Effector memory CD8-positive, alpha-beta T cell (primary cell): ENCODE results near the gene TBX10.
A peak's percentile ranks its signal among the peaks of the same experiment; 100 is the strongest.
"Not testable (repeated sequence)": the region's sequence is repeated elsewhere in the genome, so short reads cannot be mapped to it uniquely, and the experiment has no call there.

ENCODE experiments used
- ATAC-seq: fragments of 150-1000 bp; cut with Tn5 transposase; replicated peaks from 2 replicates; pipeline ENCODE4 v1.10.0; 2021; ENCODE audit warnings: mild to moderate bottlenecking, moderate library complexity
- DNase-seq, 3 experiments: peaks; one replicate each; pipeline ENCODE4 v3.0.0; 2021
- H3K27ac Mint-ChIP-seq, 2 donors: one replicate each; pipeline ENCODE4 v1.8.0; 2022; ENCODE audit warnings: mild to moderate bottlenecking in 2 of 2, mixed read lengths in 2 of 2, moderate library complexity in 2 of 2
- H3K27me3 Mint-ChIP-seq, 2 donors: one replicate each; pipeline ENCODE4 v1.8.0; 2022; ENCODE audit warnings: mixed read lengths in 2 of 2
- H3K36me3 Mint-ChIP-seq: one replicate; pipeline ENCODE4 v1.8.0; 2022; ENCODE audit warnings: mild to moderate bottlenecking, moderate library complexity, mixed read lengths; ENCODE audit not compliant: insufficient read depth
- H3K4me1 Mint-ChIP-seq, 2 donors: one replicate each; pipeline ENCODE4 v1.8.0; 2022; ENCODE audit warnings: low read depth in 2 of 2, mixed read lengths in 2 of 2
- H3K4me3 Mint-ChIP-seq, 2 donors: one replicate each; pipeline ENCODE4 v1.8.0; 2022; ENCODE audit warnings: mild to moderate bottlenecking in 2 of 2, mixed read lengths in 2 of 2, moderate library complexity in 2 of 2
- H3K9me3 Mint-ChIP-seq, 2 donors: one replicate each; pipeline ENCODE4 v1.8.0; 2022; ENCODE audit warnings: mixed read lengths in 2 of 2

The TBX10 gene

DNA sequence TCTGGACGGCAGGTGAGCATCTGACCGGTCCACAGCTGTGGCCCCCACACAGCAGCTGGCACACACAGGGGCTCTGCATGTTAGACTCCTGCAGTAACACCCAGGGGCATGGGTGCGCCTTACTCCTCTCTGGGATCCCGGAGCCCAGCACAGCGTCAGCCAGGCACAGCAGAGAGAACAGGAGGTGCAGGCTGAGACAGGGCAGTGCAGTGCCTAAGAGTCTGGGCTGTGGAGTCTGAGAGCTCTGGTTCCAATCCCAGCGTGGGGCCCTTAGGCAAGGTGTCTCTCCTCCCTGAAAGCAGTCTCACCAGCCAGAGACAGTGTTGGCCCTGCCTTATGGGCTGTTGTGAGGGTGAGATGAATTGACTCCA lies 12.1 kb downstream of the TBX10 start:
- Mint-ChIP-seq H3K9me3 (no peaks in the 10 kb centered on the region), H3K4me1 (peaks cover 10 to 12% of the 10 kb centered on the region in 2 donors), H3K27ac (no peak overlapping the region), H3K36me3 (peaks cover 4% of the 10 kb centered on the region), H3K4me3 (peak overlapping the region in 1 of 2 donors; percentile 11), H3K27me3 (no peaks in the 10 kb centered on the region)
- DNase-seq (no peak), ATAC-seq (no peak)

DNA sequence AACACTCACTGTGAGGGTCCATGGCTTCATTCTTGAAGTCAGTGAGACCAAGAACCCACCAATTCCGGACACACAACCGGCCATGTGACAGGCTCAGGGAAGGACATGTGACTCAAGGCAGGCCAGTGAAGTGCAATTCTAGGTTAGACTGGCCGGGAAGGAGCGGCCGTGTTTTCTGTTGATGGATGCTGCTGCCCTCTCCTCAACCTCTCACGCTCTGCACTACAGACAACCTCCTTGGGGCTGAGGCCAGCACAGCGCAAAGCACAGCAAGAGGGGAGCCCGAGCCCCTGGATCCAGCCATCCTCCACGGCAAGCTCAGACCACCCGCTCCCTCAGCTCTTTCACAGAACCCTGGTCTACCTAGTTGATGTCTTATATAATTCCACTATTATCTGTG lies 12.6 kb downstream of the TBX10 start:
- peak overlapping the region in 1 of 2 donors; percentile 61 for H3K27ac Mint-ChIP-seq
- H3K36me3 Mint-ChIP-seq, result peaks cover 4% of the 10 kb centered on the region
- H3K27me3 Mint-ChIP-seq, result no peaks in the 10 kb centered on the region
- ATAC-seq (no peak), DNase-seq (no peak)
- peaks cover 10 to 12% of the 10 kb centered on the region in 2 donors for H3K4me1 Mint-ChIP-seq
- no peak overlapping the region for H3K4me3 Mint-ChIP-seq
- no peaks in the 10 kb centered on the region for H3K9me3 Mint-ChIP-seq

DNA sequence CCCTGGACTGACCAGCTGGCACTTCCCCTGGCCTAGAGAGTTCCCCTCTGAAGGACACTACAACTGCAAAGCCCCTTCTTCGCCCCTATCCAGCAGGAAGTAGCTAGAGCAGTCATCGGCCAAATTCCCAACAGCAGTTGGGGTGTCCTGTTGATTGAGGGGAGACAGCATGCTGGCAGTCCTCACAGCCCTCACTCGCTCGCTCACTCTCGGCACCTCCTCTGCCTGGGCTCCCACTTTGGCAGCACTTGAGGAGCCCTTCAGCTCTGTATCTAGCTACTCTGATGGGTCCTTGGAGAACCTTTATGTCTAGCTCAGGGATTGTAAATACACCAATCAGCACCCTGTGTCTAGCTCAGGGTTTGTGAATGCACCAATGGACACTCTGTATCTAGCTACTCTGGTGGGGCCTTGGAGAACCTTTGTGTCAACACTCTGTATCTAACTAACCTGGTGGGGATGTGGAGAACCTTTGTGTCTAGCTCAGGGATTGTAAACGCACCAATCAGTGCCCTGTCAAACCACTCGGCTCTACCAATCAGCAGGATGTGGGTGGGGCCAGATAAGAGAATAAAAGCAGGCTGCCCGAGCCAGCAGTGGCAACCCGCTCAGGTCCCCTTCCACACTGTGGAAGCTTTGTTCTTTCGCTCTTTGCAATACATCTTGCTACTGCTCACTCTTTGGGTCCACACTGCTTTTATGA lies 13.3 kb downstream of the TBX10 start:
- not testable (repeated sequence) for H3K27me3 Mint-ChIP-seq, H3K9me3 Mint-ChIP-seq, H3K36me3 Mint-ChIP-seq, DNase-seq, ATAC-seq, H3K4me3 Mint-ChIP-seq
- H3K4me1 Mint-ChIP-seq, result peaks cover 10 to 12% of the 10 kb centered on the region in 2 donors
- H3K27ac Mint-ChIP-seq, result peak overlapping the region in 1 of 2 donors; percentile 61

DNA sequence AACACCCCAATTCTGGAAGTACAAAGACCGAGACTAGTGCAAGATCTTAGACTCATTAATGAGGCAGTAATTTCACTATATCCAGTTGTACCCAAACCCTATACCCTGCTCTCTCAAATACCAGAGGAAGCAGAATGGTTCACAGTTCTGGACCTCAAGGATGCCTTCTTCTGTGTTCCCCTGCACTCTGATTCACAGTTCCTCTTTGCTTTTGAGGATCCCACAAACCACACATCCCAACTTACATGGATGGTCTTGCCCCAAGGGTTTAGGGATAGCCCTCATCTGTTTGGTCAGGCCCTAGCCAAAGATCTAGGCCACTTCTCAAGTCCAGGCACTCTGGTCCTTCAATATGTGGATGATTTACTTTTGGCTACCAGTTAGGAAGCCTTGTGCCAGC lies 15.8 kb downstream of the TBX10 start:
- H3K4me1 Mint-ChIP-seq, H3K9me3 Mint-ChIP-seq, H3K27me3 Mint-ChIP-seq, H3K4me3 Mint-ChIP-seq, H3K36me3 Mint-ChIP-seq, H3K27ac Mint-ChIP-seq, DNase-seq, ATAC-seq: not testable (repeated sequence)

DNA sequence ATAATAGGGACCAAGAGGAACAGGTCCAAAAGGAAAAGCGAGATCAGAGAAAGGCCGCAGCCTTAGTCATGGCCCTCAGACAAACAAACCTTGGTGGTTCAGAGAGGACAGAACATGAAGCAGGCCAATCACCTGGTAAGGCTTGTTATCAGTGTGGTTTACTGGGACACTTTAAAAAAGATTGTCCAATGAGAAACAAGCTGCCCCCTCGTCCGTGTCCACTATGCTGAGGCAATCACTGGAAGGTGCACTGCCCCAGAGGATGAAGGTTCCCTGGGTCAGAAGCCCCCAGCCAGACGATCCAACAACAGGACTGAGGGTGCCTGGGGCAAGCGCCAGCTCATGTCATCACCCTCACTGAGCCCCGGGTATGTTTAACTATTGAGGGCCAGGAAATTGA lies 16.7 kb downstream of the TBX10 start:
- not testable (repeated sequence) for H3K4me1 Mint-ChIP-seq, H3K27ac Mint-ChIP-seq, ATAC-seq, H3K4me3 Mint-ChIP-seq, DNase-seq, H3K36me3 Mint-ChIP-seq, H3K9me3 Mint-ChIP-seq, H3K27me3 Mint-ChIP-seq

DNA sequence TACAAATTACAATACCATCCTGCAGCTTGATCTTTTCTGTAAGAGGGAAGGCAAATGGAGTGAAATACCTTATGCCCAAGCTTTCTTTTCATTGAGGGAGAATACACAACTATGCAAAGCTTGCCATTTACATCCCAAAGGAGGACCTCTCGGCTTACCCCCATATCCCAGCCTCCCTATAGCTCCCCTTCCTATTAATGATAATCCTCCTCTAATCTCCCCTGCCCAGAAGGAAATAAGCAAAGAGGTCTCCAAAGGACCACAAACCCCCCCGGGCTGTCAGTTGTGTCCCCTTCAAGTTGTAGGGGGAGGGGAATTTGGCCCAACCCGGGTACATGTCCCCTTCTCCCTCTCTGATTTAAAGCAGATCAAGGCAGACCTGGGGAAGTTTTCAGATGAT lies 17.6 kb downstream of the TBX10 start:
- H3K4me1 Mint-ChIP-seq, H3K27me3 Mint-ChIP-seq, ATAC-seq, DNase-seq, H3K27ac Mint-ChIP-seq, H3K36me3 Mint-ChIP-seq, H3K9me3 Mint-ChIP-seq, H3K4me3 Mint-ChIP-seq: not testable (repeated sequence)

DNA sequence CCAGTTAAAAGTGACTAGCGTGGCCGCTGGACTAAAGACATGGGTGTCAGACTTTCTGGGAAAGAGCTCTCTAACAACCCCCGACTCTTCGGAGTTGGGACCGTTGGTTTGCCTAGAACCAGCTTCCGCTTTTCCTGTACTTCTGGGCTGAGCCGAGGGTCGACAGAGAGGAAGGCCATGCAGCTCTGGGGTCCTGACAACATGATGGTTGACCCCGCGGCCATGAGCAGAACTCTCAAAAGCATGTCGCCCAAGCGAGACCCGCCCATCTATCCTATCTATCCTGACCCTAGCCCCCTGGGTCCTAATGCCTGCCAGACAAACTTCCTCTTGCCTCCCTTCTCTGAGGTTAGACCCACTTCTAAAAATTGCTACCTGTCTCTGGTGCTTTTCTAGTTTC lies 18.9 kb downstream of the TBX10 start:
- not testable (repeated sequence) for H3K36me3 Mint-ChIP-seq, DNase-seq, ATAC-seq, H3K27ac Mint-ChIP-seq, H3K4me1 Mint-ChIP-seq, H3K27me3 Mint-ChIP-seq, H3K4me3 Mint-ChIP-seq, H3K9me3 Mint-ChIP-seq

DNA sequence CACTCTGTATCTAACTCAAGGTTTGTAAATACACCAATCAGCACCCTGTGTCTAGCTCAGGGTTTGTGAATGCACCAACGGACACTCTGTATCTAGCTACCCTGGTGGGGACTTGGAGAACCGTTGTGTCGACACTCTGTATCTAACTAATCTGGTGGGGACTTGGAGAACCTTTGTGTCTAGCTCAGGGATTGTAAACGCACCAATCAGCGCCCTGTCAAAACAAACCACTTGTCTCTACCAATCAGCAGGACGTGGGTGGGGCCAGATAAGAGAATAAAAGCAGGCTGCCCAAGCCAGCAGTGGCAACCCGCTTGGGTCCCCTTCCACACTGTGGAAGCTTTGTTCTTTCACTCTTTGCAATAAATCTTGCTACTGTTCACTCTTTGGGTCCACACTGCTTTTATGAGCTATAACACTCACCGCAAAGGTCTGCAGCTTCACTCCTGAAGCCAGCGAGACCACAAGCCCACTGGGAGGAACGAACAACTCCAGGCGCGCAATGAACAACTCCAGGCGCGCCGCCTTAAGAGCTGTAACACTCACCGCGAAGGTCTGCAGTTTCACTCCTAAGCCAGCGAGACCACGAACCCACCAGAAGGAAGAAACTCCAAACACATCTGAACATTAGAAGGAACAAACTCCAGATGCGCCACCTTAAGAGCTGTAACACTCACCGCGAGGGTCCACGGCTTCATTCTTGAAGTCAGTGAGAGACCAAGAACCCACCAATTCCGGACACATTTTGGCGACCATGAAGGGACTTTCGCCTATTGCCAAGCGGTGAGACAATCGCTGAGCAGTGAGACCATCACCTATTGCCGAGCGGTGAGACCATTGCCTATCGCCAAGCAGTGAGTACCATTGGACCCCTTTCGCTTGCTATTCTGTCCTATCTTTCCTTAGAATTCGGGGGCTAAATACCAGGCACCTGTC lies 19.6 kb downstream of the TBX10 start:
- not testable (repeated sequence) for H3K4me3 Mint-ChIP-seq, DNase-seq, H3K27me3 Mint-ChIP-seq, ATAC-seq, H3K9me3 Mint-ChIP-seq, H3K36me3 Mint-ChIP-seq, H3K27ac Mint-ChIP-seq
- peaks cover 9 to 11% of the 10 kb centered on the region in 2 donors for H3K4me1 Mint-ChIP-seq

DNA sequence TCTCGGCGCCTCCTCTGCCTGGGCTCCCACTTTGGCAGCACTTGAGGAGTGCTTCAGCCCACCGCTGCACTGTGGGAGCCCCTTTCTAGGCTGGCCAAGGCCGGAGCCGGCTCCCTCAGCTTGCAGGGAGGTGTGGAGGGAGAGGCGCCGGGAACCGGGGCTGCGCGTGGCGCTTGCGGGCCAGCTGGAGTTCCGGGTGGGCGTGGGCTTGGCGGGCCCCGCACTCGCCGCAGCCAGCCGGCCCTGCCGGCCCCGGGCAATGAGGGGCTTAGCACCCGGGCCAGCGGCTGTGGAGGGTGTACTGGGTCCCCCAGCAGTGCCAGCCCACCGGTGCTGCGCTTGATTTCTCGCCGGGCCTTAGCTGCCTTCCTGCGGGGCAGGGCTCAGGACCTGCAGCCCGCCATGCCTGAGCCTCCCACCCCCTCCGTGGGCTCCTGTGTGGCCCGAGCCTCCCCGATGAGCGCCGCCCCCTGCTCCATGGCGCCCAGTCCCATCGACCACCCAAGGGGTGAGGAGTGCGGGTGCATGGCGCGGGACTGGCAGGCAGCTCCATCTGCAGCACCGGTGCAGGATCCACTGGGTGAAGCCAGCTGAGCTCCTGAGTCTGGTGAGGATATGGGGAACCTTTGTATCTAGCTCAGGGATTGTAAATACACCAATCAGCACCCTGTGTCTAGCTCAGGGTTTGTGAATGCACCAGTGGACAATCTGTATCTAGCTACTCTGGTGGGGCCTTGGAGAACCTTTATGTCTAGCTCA lies 20.5 kb downstream of the TBX10 start:
- H3K27ac Mint-ChIP-seq, ATAC-seq, H3K9me3 Mint-ChIP-seq, DNase-seq, H3K36me3 Mint-ChIP-seq, H3K27me3 Mint-ChIP-seq, H3K4me3 Mint-ChIP-seq: not testable (repeated sequence)
- H3K4me1 Mint-ChIP-seq, result peaks cover 17 to 19% of the 10 kb centered on the region in 2 donors

DNA sequence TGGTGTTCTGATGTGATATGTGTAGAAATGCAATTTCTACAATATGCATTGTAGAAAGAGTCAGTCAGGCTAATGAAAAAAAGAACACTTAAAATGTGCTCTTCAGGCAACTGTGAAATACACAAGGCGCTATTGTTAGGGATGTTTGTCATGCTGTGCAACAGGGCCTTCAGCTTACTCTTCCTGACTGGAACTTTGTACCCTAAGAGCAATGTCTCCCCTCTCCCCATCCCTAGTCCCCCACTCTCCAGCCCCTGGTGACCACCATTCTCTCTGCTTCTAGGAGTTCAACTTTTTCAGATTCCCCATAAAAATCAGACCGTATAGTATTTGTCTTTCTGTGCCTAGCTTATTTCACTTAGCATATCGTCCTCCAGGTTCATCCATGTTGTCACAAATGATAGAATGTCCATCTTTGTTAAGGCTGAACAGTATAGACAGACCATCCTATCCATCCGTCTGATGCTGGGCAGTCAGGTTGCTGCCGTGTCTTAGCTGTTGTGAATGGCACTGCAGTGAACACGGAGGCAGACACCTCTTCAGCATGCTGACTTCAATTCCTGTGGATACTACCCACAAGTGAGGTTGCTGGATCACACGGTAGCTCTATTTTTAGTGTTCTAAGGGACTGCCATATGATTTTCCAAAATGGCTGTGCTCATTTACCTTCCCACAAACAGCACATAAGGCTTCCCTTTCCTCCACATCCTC lies 22.2 kb downstream of the TBX10 start:
- no peaks in the 10 kb centered on the region for H3K27me3 Mint-ChIP-seq

DNA sequence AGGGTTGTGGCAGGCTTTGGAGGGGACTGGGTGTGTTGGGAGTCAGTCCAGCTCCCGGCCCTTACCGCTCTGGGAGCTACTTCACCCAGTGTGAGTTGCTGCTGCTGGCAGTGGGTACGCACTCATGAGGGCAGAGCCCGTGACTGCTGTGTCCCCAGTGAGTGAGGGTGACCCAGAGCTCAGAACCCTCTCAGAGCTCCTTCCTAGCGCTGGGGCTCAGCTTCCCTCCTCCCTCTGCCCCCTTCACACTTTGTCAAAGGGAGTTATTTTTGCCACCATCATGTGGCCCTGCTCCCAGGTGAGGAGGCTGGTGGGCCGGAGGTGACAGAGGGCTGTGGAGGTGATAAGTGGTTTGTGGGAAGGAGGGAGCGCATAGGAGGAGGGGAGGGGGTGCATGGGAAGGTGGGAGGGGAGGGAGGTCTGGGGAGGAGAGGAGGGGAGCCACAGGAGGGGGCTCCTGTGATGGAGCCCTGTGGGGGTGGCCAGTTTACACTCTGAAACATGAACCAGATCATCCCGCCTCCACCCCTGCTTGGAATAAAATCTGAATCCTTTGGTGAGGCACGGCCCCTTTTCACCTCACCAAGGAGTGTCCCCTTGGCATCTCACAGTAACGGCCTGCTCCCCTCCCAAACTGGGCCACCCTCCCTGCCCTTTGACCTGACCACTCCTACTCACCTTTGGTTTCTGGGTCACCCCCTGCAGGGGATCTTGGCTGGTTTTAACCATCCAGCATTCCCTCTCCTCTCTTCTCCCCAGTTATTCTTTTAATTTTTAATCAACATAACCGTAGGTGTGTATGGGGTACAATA lies 22.9 kb downstream of the TBX10 start:
- Mint-ChIP-seq H3K27me3 (no peaks in the 10 kb centered on the region), H3K4me3 (peak overlapping the region; percentile 81 to 85), H3K27ac (peak overlapping the region; percentile 44 to 72), H3K4me1 (peaks cover 25 to 30% of the 10 kb centered on the region in 2 donors), H3K9me3 (no peaks in the 10 kb centered on the region), H3K36me3 (peaks cover 26% of the 10 kb centered on the region)
- DNase-seq (no peak), ATAC-seq (no peak)

More for the DNA sequence above, 22.2 kb downstream of the TBX10 start:
- H3K27ac Mint-ChIP-seq, result peak overlapping the region; percentile 44 to 72
- no peak for ATAC-seq
- peaks cover 24% of the 10 kb centered on the region for H3K36me3 Mint-ChIP-seq
- H3K4me3 Mint-ChIP-seq, result peak overlapping the region; percentile 22 to 64
- H3K4me1 Mint-ChIP-seq, result peaks cover 25 to 29% of the 10 kb centered on the region in 2 donors
- no peaks in the 10 kb centered on the region for H3K9me3 Mint-ChIP-seq
- no peak for DNase-seq

DNA sequence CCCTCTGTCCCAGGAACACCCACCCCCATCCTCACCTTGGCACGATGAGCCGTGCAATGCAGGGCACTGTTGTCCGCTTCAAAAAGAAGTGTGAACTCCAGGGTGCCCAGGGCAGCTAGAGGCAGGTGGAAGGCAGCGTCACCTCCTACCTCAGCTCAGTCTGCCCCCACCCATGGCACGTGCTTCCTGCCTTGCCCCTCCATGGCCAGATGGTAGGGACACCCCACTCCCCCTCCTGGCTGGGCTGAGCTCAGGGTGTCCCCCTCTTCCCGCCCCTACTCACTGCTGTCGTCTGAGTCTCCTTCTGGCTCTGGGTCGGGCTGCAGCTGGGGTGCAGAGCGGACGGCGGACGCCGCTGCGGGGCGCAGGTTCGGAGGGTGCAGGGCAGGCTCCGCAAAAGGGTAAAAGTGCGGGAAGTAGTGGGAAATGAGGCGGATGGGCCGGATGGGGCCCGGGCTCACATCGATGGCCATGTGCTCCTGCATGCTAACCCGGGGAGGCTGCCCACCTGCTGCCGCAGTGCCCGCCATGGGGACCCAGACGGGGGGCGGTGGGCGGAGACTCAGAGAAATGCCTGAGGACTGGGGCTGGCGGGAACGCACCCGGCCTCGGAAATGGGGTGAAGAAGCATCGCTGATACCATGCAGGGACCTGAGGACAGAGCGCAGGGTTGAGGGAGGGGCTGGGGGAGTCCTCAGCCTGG lies 23.7 kb downstream of the TBX10 start:
- Mint-ChIP-seq H3K4me3 (peak overlapping the region; percentile 81 to 85), H3K27ac (peak overlapping the region; percentile 99), H3K27me3 (no peaks in the 10 kb centered on the region)

More for the DNA sequence above, 23.7 kb downstream of the TBX10 start:
- DNase-seq (no peak), ATAC-seq (no peak)
- Mint-ChIP-seq H3K36me3 (peaks cover 26% of the 10 kb centered on the region), H3K9me3 (no peaks in the 10 kb centered on the region), H3K4me1 (peaks cover 25 to 30% of the 10 kb centered on the region in 2 donors)
